HG03103 (cell line): Measurements from ENCODE around the gene CFAP97.
"Not testable (repeated sequence)": the region's sequence is repeated elsewhere in the genome, so short reads cannot be mapped to it uniquely, and the experiment has no call there.

Experiments used
- ATAC-seq: cut with Tn5 transposase; IDR thresholded peaks from one replicate; pipeline ENCODE4 v1.9.1; 2021; ENCODE audit warnings: low read depth; ENCODE audit not compliant: unreplicated experiment

The CFAP97 gene

GRCh38 chr4:185224597-185224996 is 20.8 kb upstream of the CFAP97 start:
- ATAC-seq: no peak

GRCh38 chr4:185222598-185222997 is 18.8 kb upstream of the CFAP97 start:
- no peak for ATAC-seq

DNA sequence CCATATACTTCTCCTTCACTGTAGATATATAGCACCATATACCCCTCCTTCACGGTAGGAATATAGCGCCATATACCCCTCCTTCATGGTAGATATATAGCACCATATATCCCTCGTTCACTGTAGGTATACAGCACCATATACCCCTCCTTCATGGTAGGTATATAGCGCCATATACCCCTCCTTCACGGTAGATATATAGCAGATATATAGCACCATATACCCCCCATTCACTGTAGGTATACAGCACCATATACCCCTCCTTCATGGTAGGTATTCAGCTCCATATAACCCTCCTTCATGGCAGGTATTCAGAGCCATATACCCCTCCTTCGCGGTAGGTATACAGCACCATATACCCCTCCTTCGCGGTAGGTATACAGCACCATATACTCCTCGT is 18.1 kb upstream of the CFAP97 start:
- no peak for ATAC-seq

- no peak for ATAC-seq
Measured at GRCh38 chr4:185221491-185221890, 17.7 kb upstream of the CFAP97 start.

- peak; percentile 78 for ATAC-seq
Measured at GRCh38 chr4:185219551-185220344, 15.9 kb upstream of the CFAP97 start.

DNA sequence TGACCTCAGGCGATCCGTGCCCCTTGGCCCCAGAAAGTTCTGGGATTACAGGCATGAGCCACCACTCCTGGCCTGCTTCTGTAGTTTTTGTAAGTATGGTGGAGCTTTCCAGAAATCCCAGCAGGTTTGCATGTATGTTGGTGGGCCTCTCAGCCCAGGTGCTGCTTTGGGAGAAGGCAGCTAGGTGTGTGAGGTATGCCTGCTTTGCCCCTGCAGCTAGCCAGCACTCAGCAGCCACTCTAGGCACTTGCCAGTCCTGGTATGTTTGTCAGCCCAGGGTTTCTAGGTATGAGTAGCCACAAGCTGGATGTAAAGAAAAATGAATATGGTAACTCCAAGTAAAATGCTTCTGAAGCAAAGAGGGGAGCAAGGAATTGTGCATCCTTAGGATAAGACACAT is 14.5 kb upstream of the CFAP97 start:
- ATAC-seq: no peak

DNA sequence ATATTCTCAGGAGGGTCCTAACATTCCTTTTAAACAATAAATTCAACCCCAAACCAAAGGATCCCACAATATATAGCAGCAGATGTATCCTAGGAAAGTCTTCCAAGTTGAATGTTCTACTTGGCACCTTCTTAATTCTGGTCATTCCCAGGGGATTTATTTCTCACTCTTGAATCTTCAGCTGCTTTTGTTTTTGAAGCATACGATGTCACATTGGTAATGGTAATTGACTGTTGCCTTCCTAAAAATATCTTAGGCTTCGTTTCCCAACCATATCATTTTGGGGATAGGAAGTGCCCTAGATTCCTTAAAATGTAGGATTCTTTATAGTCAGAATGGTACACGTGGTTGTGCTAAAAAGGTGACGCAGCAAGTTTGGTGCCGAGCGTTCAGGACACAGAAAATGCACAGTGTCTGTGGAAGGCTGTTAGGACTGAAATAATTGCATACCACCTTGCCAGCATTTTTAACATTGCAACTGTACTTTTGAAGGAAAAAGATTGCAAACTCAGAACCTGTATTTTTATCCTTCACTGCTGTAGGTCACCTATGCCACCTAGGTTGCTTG is 13.7 kb upstream of the CFAP97 start:
- ATAC-seq: no peak

- no peak for ATAC-seq
Measured at GRCh38 chr4:185215261-185215660, 11.5 kb upstream of the CFAP97 start.

GRCh38 chr4:185213877-185214276 is 10.1 kb upstream of the CFAP97 start:
- ATAC-seq: peak; percentile 39

DNA sequence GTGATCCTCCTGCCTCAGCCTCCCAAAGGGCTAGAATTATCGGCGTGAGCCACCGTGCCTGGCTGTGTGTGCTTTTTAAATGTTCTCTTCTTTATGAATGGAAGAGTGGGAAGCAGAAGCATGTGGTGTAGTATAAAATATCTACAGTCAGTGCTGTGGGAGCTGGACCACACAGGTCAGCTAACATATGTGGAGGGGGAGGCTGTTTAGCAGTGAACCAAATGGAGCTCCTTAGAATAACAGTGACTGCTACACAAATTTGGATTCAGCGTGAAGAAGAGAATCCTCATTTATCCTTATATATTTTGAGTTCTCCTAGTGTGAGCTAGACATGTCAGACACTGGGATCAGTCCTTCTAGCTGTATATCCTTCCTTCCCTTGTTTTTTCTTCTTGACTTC is 8.8 kb upstream of the CFAP97 start:
- ATAC-seq: no peak

DNA sequence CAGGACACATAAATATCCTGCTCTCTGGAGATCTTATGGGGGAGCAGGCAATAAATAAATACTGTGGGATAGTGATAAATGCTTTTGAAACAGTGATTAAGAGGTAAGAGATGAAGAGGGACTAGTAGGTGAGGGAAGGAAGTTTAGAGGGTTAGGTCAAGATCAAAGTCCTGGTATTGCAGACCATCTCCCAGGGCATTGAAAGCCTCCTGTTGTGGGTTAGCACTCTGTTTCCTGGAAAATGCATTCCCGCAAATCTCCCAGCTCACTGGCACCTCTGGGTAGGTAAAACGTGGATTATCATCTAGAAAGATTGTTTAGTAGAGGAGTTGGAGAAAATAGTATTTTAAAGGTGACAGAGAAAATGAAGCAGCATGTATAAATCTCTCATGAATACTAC is 7.8 kb upstream of the CFAP97 start:
- no peak for ATAC-seq

DNA sequence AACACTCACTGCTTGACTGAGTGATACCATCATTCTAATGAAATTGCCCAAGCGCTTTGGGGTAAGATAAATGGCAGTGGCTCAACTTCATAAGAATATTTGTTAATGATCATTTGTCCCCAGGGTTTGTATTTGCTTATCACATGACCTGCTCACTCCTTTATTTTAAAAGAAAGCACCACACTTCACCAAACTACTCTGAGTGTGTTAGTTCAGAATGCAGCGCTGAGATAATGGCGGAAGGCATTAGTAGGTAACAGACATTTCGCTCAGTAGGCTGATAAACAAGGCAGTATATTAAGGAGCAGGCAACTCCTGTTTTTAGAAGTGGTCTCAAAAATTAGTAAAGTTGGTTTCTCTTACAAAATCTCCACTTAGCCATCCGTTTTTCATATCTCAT is 7.2 kb upstream of the CFAP97 start:
- ATAC-seq: no peak

GRCh38 chr4:185210102-185210981 is 6.5 kb upstream of the CFAP97 start:
- peak; percentile 5 for ATAC-seq

- ATAC-seq: peak; percentile 2
Measured at GRCh38 chr4:185209852-185210101, 6.0 kb upstream of the CFAP97 start.

DNA sequence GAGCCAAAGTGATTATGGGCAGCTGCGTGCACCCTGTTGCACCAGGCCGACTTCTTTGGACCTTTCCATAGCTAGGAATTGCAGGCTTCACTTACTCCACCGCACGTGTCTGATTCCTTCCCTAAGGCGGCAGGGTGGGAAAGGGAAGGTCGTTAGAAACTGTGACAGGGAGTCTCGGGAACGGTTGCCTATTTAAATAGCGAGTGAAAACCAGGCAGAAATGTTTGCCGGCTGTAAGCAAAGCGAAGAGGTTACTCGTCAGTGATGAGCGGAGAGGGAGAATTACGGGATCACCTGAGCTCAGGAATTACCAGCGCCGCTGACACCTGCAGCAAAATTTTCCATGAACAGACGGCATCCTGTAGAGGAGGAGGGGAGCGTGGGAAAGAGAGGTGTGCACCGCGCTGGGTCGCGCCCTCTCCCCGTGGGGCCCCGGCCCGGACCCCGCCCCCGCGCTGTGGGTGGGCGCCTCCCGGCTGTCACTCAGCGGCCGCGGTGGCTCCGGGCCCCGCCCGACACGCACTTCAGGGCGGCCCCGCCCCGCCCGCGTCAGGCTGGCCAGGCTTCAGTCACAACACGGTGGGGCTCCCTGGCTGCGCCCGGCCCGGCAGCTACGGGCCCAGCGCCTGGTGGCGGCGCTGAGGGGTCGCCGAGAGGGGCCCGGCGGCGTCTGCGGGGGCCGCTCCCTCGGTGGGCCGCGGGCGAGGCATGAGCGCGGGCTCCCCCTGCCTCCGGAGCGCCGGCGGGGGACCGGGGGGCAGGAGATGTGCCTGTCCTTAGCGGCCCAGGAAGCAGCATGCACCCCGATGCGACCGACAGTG is 5.4 kb upstream of the CFAP97 start, which contains the start of gene SNX25:
TSS of gene SNX25 (plus strand) at position 568 of the 821 bp plus-strand sequence. CDS start at position 797, 229 bp downstream.
- peak; percentile 65 for ATAC-seq

DNA sequence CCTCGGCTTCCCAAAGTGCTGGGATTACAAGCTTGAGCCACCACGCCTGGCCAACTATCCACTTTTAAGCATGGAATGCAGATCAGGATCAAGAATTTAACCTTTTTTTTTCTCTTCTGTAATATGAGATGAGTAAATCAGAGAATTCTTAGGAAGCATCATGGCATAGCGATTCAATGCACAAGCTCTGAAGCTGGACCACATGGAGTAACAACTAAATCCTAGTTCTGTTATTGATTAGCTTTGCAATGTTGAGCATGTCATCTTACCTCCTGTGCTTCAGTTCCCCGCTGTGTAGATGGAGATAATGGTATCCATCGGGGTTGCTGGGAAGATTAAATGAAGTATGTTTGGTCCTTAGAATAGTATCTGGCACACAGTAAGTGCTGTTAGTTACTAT is 3.7 kb upstream of the CFAP97 start:
- no peak for ATAC-seq

DNA sequence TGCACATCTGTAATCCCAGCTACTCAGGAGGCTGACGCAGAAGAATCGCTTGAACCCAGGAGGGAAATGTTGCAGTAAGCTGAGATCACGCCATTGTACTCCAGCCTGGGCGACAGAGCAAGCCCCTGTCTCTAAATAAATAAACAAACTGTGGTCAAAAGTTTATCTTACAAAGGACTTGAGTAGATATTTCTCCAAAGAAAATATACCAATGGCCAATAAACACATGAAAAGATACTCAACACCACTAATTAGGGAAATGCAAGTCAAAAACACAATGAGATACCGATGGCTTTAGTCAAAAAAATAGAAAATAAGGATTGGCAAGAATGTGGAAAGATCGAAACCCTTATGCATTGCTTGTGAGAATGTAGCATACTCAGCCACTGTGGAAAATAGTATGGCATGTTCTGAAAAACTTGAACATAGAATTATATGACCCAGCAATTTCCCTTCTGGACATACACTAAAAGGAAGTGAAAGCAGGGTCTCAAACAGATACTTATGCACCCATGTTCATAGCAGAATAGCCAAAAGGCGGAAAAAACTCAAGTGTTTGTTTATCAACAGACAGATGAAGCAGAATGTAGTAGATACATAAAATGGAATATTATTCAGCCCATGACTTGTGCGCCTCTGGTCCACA is 2.0 kb upstream of the CFAP97 start:
- ATAC-seq: no peak

- not testable (repeated sequence) for ATAC-seq
Measured at GRCh38 chr4:185205073-185205472, 1.3 kb upstream of the CFAP97 start.

GRCh38 chr4:185204238-185204910 is 574 bp upstream of the CFAP97 start:
- no peak for ATAC-seq
